HL-60 (cell line): ENCODE data around the gene KPNA1.

ENCODE experiments used
- POLR2AphosphoS5 ChIP-seq: IDR thresholded peaks from 2 replicates; pipeline ENCODE4 v1.6.1; 2012; ENCODE audit warnings: low read depth
- TF ChIP-seq, protein P1 (sequence below): IDR thresholded peaks from one replicate; pipeline ENCODE4 v1.5.1; 2011; ENCODE audit warnings: low read length, control low read depth, inconsistent platforms; ENCODE audit not compliant: insufficient read depth
- TF ChIP-seq, protein P2 (sequence below): IDR thresholded peaks from 2 replicates; pipeline ENCODE4 v1.6.1; 2012; ENCODE audit warnings: low read depth; ENCODE audit not compliant: insufficient replicate concordance

DNA sequence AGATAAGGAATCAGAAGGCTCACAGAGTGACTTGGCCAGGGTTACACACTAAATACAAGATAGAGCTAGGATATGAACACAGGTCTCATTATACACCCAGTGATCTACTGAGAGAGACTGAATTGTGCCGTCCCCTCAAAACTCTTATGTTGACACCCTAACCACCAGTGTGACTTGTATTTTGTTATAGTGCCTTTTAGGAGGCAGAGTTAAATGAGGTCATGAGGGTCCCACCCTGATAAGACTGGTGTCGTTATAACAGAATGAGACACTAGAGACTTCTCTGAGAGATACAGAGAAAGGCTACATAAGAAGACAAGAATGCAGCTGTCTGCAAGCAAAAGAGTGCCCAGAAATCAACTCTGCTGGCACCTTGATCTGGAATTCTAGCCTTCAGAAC lies 12.6 kb downstream of the KPNA1 start:
- TF ChIP-seq, protein P1, sequence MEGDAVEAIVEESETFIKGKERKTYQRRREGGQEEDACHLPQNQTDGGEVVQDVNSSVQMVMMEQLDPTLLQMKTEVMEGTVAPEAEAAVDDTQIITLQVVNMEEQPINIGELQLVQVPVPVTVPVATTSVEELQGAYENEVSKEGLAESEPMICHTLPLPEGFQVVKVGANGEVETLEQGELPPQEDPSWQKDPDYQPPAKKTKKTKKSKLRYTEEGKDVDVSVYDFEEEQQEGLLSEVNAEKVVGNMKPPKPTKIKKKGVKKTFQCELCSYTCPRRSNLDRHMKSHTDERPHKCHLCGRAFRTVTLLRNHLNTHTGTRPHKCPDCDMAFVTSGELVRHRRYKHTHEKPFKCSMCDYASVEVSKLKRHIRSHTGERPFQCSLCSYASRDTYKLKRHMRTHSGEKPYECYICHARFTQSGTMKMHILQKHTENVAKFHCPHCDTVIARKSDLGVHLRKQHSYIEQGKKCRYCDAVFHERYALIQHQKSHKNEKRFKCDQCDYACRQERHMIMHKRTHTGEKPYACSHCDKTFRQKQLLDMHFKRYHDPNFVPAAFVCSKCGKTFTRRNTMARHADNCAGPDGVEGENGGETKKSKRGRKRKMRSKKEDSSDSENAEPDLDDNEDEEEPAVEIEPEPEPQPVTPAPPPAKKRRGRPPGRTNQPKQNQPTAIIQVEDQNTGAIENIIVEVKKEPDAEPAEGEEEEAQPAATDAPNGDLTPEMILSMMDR, result no peak
- TF ChIP-seq, protein P2, sequence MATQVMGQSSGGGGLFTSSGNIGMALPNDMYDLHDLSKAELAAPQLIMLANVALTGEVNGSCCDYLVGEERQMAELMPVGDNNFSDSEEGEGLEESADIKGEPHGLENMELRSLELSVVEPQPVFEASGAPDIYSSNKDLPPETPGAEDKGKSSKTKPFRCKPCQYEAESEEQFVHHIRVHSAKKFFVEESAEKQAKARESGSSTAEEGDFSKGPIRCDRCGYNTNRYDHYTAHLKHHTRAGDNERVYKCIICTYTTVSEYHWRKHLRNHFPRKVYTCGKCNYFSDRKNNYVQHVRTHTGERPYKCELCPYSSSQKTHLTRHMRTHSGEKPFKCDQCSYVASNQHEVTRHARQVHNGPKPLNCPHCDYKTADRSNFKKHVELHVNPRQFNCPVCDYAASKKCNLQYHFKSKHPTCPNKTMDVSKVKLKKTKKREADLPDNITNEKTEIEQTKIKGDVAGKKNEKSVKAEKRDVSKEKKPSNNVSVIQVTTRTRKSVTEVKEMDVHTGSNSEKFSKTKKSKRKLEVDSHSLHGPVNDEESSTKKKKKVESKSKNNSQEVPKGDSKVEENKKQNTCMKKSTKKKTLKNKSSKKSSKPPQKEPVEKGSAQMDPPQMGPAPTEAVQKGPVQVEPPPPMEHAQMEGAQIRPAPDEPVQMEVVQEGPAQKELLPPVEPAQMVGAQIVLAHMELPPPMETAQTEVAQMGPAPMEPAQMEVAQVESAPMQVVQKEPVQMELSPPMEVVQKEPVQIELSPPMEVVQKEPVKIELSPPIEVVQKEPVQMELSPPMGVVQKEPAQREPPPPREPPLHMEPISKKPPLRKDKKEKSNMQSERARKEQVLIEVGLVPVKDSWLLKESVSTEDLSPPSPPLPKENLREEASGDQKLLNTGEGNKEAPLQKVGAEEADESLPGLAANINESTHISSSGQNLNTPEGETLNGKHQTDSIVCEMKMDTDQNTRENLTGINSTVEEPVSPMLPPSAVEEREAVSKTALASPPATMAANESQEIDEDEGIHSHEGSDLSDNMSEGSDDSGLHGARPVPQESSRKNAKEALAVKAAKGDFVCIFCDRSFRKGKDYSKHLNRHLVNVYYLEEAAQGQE, result no peak
- no peak for TF ChIP-seq POLR2AphosphoS5
